ENCODE data around the gene HDAC9.

Gene HDAC9

GRCh38 chr7:18574235-18574540 is 78.6 kb downstream of the HDAC9 start:
- Histone ChIP-seq H3K4me2 (ENCODE audit: low read length) (no peak overlapping the region), H3K9me2 (replicated peaks; ENCODE audit: control insufficient read depth, low read length) (no peaks in the 10 kb centered on the region), H3F3A (ENCODE audit: control insufficient read depth, insufficient read depth) (peaks cover 11% of the 10 kb centered on the region; the same call in 1 of the 2 replicates), H3K27ac (ENCODE audit: low read depth, low read length) (no peak overlapping the region), H3K36me3 (ENCODE audit: control insufficient read depth, low read length) (peaks cover 2% of the 10 kb centered on the region; the same call in 1 of the 2 replicates), H3K9me3 (ENCODE audit: control insufficient read depth, insufficient read depth, low read length) (no peaks in the 10 kb centered on the region), H3K79me2 (ENCODE audit: control insufficient read depth, low read length) (peaks cover 12% of the 10 kb centered on the region), H3K4me1 (ENCODE audit: control insufficient read depth, low read length) (peaks cover 78% of the 10 kb centered on the region), H3K4me3 (ENCODE audit: low read length) (no peak overlapping the region), H4K20me1 (ENCODE audit: control insufficient read depth, insufficient read depth, low read depth, low read length) (no peaks in the 10 kb centered on the region), H3K27me3 (ENCODE audit: control insufficient read depth, low read length) (no peaks in the 10 kb centered on the region)
- TF ChIP-seq EZH2phosphoT487 (IDR thresholded peaks at IDR 0.05; ENCODE audit: borderline replicate concordance, low read length), result no peak
- TF ChIP-seq, protein P1, sequence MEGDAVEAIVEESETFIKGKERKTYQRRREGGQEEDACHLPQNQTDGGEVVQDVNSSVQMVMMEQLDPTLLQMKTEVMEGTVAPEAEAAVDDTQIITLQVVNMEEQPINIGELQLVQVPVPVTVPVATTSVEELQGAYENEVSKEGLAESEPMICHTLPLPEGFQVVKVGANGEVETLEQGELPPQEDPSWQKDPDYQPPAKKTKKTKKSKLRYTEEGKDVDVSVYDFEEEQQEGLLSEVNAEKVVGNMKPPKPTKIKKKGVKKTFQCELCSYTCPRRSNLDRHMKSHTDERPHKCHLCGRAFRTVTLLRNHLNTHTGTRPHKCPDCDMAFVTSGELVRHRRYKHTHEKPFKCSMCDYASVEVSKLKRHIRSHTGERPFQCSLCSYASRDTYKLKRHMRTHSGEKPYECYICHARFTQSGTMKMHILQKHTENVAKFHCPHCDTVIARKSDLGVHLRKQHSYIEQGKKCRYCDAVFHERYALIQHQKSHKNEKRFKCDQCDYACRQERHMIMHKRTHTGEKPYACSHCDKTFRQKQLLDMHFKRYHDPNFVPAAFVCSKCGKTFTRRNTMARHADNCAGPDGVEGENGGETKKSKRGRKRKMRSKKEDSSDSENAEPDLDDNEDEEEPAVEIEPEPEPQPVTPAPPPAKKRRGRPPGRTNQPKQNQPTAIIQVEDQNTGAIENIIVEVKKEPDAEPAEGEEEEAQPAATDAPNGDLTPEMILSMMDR (IDR thresholded peaks at IDR 0.05; ENCODE audit: low read depth, low read length, poor library complexity, severe bottlenecking), result no peak

DNA sequence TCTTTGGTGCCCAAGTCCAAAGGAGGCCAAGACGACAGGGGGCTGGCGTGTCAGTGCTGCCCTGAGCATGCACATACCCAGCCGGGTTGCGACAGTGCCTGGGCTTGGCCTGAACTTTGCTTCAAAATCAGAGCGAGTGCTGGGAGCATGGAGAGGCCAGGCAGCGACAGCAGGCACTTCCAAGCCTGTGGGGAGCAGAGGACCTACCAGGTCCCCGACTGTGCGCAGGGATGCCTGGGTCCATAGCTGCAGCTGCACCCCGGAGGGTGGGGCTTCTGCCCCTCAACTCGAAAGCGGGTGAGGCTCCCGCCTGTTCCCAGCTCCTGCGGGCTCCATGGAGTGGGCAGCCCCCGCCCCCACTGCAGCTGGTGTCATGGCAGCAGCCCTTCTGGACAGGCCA is 79.1 kb downstream of the HDAC9 start:
- H3K4me2 ChIP-seq (ENCODE audit: low read length), result no peak overlapping the region
- TF ChIP-seq EZH2phosphoT487 (IDR thresholded peaks at IDR 0.05; ENCODE audit: borderline replicate concordance, low read length), result no peak
- TF ChIP-seq, protein P1 (IDR thresholded peaks at IDR 0.05; ENCODE audit: low read depth, low read length, poor library complexity, severe bottlenecking), result no peak
- H3K9me2 ChIP-seq (replicated peaks; ENCODE audit: control insufficient read depth, low read length), result no peaks in the 10 kb centered on the region
- H3K9me3 ChIP-seq (ENCODE audit: control insufficient read depth, insufficient read depth, low read length), result no peaks in the 10 kb centered on the region
- H3K4me3 ChIP-seq (ENCODE audit: low read length), result no peak overlapping the region
- H4K20me1 ChIP-seq (ENCODE audit: control insufficient read depth, insufficient read depth, low read depth, low read length), result no peaks in the 10 kb centered on the region
- H3F3A ChIP-seq (ENCODE audit: control insufficient read depth, insufficient read depth), result peaks cover 11% of the 10 kb centered on the region; the same call in 1 of the 2 replicates
- H3K27ac ChIP-seq (ENCODE audit: low read depth, low read length), result no peak overlapping the region
- H3K79me2 ChIP-seq (ENCODE audit: control insufficient read depth, low read length), result peaks cover 12% of the 10 kb centered on the region
- peaks cover 2% of the 10 kb centered on the region; the same call in 1 of the 2 replicates for H3K36me3 ChIP-seq (ENCODE audit: control insufficient read depth, low read length)
- H3K27me3 ChIP-seq (ENCODE audit: control insufficient read depth, low read length), result no peaks in the 10 kb centered on the region
- H3K4me1 ChIP-seq (ENCODE audit: control insufficient read depth, low read length), result peaks cover 73% of the 10 kb centered on the region

DNA sequence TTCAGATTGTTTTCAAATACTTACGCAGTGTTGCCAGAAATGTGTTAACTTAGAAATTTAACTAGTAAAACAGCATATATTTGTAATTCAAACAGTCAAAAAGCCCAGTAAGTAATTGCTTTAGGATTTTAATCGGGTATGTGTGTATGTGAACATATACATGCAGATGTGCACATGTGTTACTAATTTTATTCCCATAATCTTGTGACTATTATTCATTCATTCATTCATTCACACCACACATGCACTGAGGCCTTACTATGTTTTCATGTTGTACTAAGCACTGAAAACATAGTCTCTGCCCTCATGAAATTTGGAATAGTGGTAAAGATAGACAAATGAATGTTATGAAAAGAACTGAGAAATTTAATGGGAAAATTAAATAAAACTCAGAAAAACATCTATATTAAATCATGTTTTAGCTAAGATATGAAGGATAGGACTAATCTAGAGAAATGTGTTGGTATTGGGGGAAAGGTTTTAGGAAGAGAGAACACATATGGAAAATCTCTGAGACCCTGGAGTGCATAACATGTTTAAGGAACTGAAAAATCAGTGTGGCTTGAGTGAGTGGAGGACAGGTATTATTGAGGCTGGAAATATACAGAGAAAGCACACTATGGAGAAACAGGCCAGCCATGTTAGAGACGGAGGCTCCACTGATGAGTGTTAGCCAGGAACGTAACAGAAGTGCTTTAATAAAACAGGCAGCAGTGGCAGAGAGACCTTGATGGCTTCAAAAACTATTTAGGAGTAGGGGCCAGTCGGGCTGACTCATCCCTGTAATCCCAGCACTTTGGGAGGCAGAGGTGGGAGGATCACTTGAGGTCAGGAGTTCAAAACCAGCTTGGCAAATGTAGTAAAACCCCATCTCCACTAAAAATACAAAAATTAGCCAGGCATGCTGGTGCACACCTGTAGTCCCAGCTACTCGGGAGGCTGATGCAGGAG is 80.3 kb downstream of the HDAC9 start:
- no peaks in the 10 kb centered on the region for H4K20me1 ChIP-seq (ENCODE audit: control insufficient read depth, insufficient read depth, low read depth, low read length)
- H3K4me2 ChIP-seq (ENCODE audit: low read length), result peak overlapping the region; percentile 30; the same call in 1 of the 2 replicates
- no peak overlapping the region for H3K27ac ChIP-seq (ENCODE audit: low read depth, low read length)
- TF ChIP-seq, protein P1 (IDR thresholded peaks at IDR 0.05; ENCODE audit: low read depth, low read length, poor library complexity, severe bottlenecking), result no peak
- no peak for TF ChIP-seq EZH2phosphoT487 (IDR thresholded peaks at IDR 0.05; ENCODE audit: borderline replicate concordance, low read length)
- no peaks in the 10 kb centered on the region for H3K9me3 ChIP-seq (ENCODE audit: control insufficient read depth, insufficient read depth, low read length)
- H3K79me2 ChIP-seq (ENCODE audit: control insufficient read depth, low read length), result peaks cover 8% of the 10 kb centered on the region
- no peaks in the 10 kb centered on the region for H3K27me3 ChIP-seq (ENCODE audit: control insufficient read depth, low read length)
- H3F3A ChIP-seq (ENCODE audit: control insufficient read depth, insufficient read depth), result 0 out of 2 replicates have a peak, but pooled peaks cover 3% of the 10 kb centered on the region
- H3K4me3 ChIP-seq (ENCODE audit: low read length), result no peak overlapping the region
- no peaks in the 10 kb centered on the region for H3K9me2 ChIP-seq (replicated peaks; ENCODE audit: control insufficient read depth, low read length)
- H3K36me3 ChIP-seq (ENCODE audit: control insufficient read depth, low read length), result peaks cover 2% of the 10 kb centered on the region; the same call in 1 of the 2 replicates
- peaks cover 61% of the 10 kb centered on the region for H3K4me1 ChIP-seq (ENCODE audit: control insufficient read depth, low read length)

Measured in DOHH2 (cell line).